ENCODE results near the gene PPFIBP1. TPM values are rescaled to one million over a fixed set of nuclear protein-coding genes. Genes with fewer than 3 reads are reported as not detected.

Gene PPFIBP1
- total and polyA plus RNA-seq, 4 donors: 13.6 to 150 (median 63.1) TPM

- Histone ChIP-seq H3K9ac (ENCODE audit: insufficient read depth in 1 of 2, low read length in 2 of 2) (no peak overlapping the region), H3K9me3 (ENCODE audit: control insufficient read depth in 4 of 4, insufficient read depth in 3 of 4, low read length in 3 of 4) (no peaks in the 10 kb centered on the region), H3K4me1 (ENCODE audit: control insufficient read depth in 5 of 5, insufficient read depth in 5 of 5, low read length in 5 of 5) (peaks cover 16 to 91% (median 69%) of the 10 kb centered on the region in 5 donors), H3K4me3 (no peak overlapping the region), H3K36me3 (ENCODE audit: control insufficient read depth in 4 of 4, insufficient read depth in 4 of 4, low read length in 4 of 4) (no peaks in the 10 kb centered on the region), H3K27me3 (ENCODE audit: control insufficient read depth in 3 of 3, insufficient read depth in 3 of 3, low read length in 2 of 3) (no peaks in the 10 kb centered on the region), H3K27ac (ENCODE audit: low read depth in 1 of 2, low read length in 1 of 2) (peak overlapping the region; percentile 9 to 90)
- DNase-seq: peak in 1 of 3 donors; percentile 45
- WGBS, 2 donors: 83 to 90% methylated on average over 8 of the region's 8 CpGs
- no peak for ATAC-seq (ENCODE audit: insufficient read depth, low FRiP score)
- TF ChIP-seq CTCF (IDR thresholded peaks at IDR 0.05; ENCODE audit: control extremely low read depth, extremely low read depth): no peak
Measured at GRCh38 chr12:27552886-27553560, 29.0 kb downstream of the PPFIBP1 start.

DNA sequence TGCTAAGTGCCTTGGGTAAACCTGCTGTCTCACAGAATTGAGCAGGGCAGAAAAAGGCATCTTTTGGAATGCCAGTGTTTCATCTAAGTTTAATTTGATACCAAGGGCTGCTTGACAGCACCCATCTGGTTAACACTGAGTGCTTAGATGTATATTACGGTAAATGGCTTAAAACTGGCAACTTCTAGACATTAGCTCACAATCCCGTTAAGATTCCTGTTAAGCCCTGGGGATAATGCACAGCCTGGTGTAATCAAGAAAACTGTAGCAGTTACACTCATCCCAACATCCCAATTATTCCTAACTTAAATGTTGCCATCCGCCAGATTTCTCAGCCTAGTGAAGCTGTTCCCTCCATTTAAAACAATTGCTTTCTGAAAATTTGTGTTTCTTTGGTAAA, 29.9 kb downstream of the PPFIBP1 start:
- Histone ChIP-seq H3K4me3 (no peak overlapping the region), H3K36me3 (ENCODE audit: control insufficient read depth in 4 of 4, insufficient read depth in 4 of 4, low read length in 4 of 4) (no peaks in the 10 kb centered on the region), H3K27me3 (ENCODE audit: control insufficient read depth in 3 of 3, insufficient read depth in 3 of 3, low read length in 2 of 3) (no peaks in the 10 kb centered on the region), H3K27ac (ENCODE audit: low read depth in 1 of 2, low read length in 1 of 2) (peak overlapping the region in 1 of 2 donors; percentile 90), H3K9me3 (ENCODE audit: control insufficient read depth in 4 of 4, insufficient read depth in 3 of 4, low read length in 3 of 4) (no peaks in the 10 kb centered on the region), H3K9ac (ENCODE audit: insufficient read depth in 1 of 2, low read length in 2 of 2) (peak overlapping the region in 1 of 2 donors; percentile 66), H3K4me1 (ENCODE audit: control insufficient read depth in 5 of 5, insufficient read depth in 5 of 5, low read length in 5 of 5) (peaks cover 16 to 86% (median 63%) of the 10 kb centered on the region in 5 donors)
- 83 to 87% methylated on average over 3 of the region's 3 CpGs for WGBS, 2 donors
- DNase-seq (no peak), ATAC-seq (ENCODE audit: insufficient read depth, low FRiP score) (no peak)
- no peak for TF ChIP-seq CTCF (IDR thresholded peaks at IDR 0.05; ENCODE audit: control extremely low read depth, extremely low read depth)

- Histone ChIP-seq H3K36me3 (ENCODE audit: control insufficient read depth in 4 of 4, insufficient read depth in 4 of 4, low read length in 4 of 4) (no peaks in the 10 kb centered on the region), H3K27me3 (ENCODE audit: control insufficient read depth in 3 of 3, insufficient read depth in 3 of 3, low read length in 2 of 3) (no peaks in the 10 kb centered on the region), H3K4me3 (no peak overlapping the region), H3K4me1 (ENCODE audit: control insufficient read depth in 5 of 5, insufficient read depth in 5 of 5, low read length in 5 of 5) (peaks cover 14 to 79% (median 56%) of the 10 kb centered on the region in 5 donors), H3K9ac (ENCODE audit: insufficient read depth in 1 of 2, low read length in 2 of 2) (peak overlapping the region in 1 of 2 donors; percentile 66), H3K9me3 (ENCODE audit: control insufficient read depth in 4 of 4, insufficient read depth in 3 of 4, low read length in 3 of 4) (no peaks in the 10 kb centered on the region), H3K27ac (ENCODE audit: low read depth in 1 of 2, low read length in 1 of 2) (peak overlapping the region; percentile 70 to 90)
- peak; percentile 17 for ATAC-seq (ENCODE audit: insufficient read depth, low FRiP score)
- peak; percentile 89 to 98 (median 97) for DNase-seq
- 54 to 63% methylated on average over 14 of the region's 14 CpGs for WGBS, 2 donors
- TF ChIP-seq CTCF (IDR thresholded peaks at IDR 0.05; ENCODE audit: control extremely low read depth, extremely low read depth): no peak
Measured at GRCh38 chr12:27554421-27555186, 30.6 kb downstream of the PPFIBP1 start.

Measured in lung (tissue), 12 donors.